Measurements from ENCODE around the gene THBS3.

The THBS3 gene

GRCh38 chr1:155182052-155182550 is 25.6 kb downstream of the THBS3 start:
- no peak overlapping the region for H3K4me3 Mint-ChIP-seq
- DNase-seq (ENCODE audit: low spot score), result no peak
- peaks cover 7% of the 10 kb centered on the region for H3K4me1 Mint-ChIP-seq (ENCODE audit: low read depth)
- peaks cover 31% of the 10 kb centered on the region for H3K36me3 Mint-ChIP-seq (ENCODE audit: low read depth)
- H3K27ac Mint-ChIP-seq, result no peak overlapping the region
- no peaks in the 10 kb centered on the region for H3K27me3 Mint-ChIP-seq (ENCODE audit: low read depth)
- no peaks in the 10 kb centered on the region for H3K9me3 Mint-ChIP-seq

- Mint-ChIP-seq H3K4me3 (no peak overlapping the region), H3K27ac (no peak overlapping the region), H3K4me1 (ENCODE audit: low read depth) (peaks cover 12% of the 10 kb centered on the region), H3K9me3 (no peaks in the 10 kb centered on the region), H3K36me3 (ENCODE audit: low read depth) (peaks cover 36% of the 10 kb centered on the region), H3K27me3 (ENCODE audit: low read depth) (no peaks in the 10 kb centered on the region)
- DNase-seq (ENCODE audit: low spot score), result no peak
Observed at GRCh38 chr1:155181371-155182051, 26.2 kb downstream of the THBS3 start.

GRCh38 chr1:155179112-155180031 is 28.3 kb downstream of the THBS3 start:
- H3K4me3 Mint-ChIP-seq, result no peak overlapping the region
- no peak for DNase-seq (ENCODE audit: low spot score)
- H3K9me3 Mint-ChIP-seq, result no peaks in the 10 kb centered on the region
- H3K27me3 Mint-ChIP-seq (ENCODE audit: low read depth), result no peaks in the 10 kb centered on the region
- H3K36me3 Mint-ChIP-seq (ENCODE audit: low read depth), result peaks cover 37% of the 10 kb centered on the region
- peaks cover 26% of the 10 kb centered on the region for H3K4me1 Mint-ChIP-seq (ENCODE audit: low read depth)
- H3K27ac Mint-ChIP-seq, result peak overlapping the region; percentile 3

DNA sequence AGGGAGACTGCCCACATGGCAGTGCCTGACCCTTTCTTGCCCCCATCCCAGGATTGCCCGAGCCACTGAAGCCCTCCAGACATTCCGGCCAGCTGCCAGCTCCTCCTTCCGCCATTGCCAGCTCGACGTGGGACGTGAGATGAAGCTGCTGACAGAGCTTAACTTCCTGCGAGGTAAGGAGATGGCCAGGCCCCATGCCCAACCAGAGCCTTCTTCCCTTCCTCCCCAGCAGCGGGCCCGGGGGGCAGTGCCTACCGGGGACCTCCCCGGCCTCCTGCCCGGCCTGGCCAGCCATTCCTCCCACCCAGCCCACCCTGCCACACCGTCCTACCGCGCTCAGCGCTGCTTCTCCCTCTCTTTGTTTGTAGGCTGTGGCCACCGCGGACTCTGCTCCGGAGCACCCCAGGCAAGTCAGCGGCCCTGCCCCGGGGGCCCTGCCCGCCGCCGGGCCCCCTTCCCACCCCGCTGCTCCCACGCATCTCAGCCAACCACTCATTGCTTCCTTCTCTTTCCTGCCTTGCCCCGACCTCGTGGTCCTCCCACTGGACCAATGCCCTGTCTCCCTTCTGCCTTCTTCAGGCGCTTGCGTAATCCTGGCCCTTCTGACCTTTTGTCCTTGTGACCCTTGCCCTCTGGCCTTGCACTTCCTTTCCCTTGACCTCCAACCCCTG is 29.1 kb downstream of the THBS3 start:
- H3K4me1 Mint-ChIP-seq (ENCODE audit: low read depth), result peaks cover 31% of the 10 kb centered on the region
- H3K27ac Mint-ChIP-seq, result peak overlapping the region; percentile 3
- DNase-seq (ENCODE audit: low spot score), result no peak
- peaks cover 37% of the 10 kb centered on the region for H3K36me3 Mint-ChIP-seq (ENCODE audit: low read depth)
- H3K27me3 Mint-ChIP-seq (ENCODE audit: low read depth), result no peaks in the 10 kb centered on the region
- H3K4me3 Mint-ChIP-seq, result no peak overlapping the region
- no peaks in the 10 kb centered on the region for H3K9me3 Mint-ChIP-seq

DNA sequence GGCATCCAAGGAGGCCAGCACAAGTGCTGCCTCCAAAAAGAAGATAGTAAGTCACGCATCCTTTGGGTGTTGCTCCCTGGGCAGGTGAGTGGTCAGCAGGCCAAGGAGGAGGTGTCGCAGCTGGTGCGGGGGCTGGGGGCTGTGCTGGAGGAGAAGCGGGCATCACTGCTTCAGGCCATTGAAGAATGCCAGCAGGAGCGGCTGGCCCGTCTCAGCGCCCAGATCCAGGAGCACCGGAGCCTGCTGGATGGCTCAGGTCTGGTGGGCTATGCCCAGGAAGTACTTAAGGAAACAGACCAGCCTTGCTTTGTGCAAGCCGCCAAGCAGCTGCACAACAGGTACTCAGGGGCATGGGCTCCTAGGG is 29.8 kb downstream of the THBS3 start:
- DNase-seq (ENCODE audit: low spot score), result no peak
- Mint-ChIP-seq H3K36me3 (ENCODE audit: low read depth) (peaks cover 39% of the 10 kb centered on the region), H3K9me3 (no peaks in the 10 kb centered on the region), H3K27ac (no peak overlapping the region), H3K27me3 (ENCODE audit: low read depth) (no peaks in the 10 kb centered on the region), H3K4me1 (ENCODE audit: low read depth) (peaks cover 37% of the 10 kb centered on the region), H3K4me3 (no peak overlapping the region)

DNA sequence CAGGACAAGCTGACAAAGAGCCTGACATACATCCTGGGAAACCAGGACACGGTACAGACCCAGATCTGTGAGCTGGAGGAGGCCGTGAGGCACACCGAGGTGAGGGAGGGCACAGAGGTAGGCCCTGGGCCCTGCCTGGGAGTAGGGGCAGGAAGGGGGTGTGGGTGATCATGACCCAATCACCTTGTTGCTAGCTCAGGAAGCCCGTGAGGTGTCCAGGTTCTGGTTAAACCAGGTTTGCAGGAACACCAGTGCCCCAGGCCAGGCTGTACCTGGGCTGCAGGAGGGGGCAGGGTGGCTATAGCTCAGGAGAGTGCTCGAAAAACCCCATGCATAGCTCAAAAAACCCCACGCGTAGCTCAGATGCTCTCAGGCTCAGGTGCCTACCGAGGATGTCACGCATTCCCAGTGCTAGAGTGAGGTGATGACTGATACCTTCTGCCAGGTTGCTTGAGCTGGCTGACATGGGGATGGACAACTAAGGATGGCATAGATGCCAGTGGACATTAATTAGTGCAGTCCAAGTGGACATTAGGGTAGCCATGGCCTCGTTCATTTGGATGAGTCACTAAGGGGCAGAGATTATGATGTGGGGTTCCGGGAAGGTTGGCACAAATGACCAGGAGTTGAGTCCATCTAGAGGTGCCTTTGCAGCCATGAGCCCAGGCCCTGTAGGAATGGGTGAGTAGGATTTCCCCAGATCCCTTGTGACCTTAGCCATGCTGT is 30.3 kb downstream of the THBS3 start:
- no peaks in the 10 kb centered on the region for H3K27me3 Mint-ChIP-seq (ENCODE audit: low read depth)
- peaks cover 39% of the 10 kb centered on the region for H3K4me1 Mint-ChIP-seq (ENCODE audit: low read depth)
- H3K36me3 Mint-ChIP-seq (ENCODE audit: low read depth), result peaks cover 40% of the 10 kb centered on the region
- no peaks in the 10 kb centered on the region for H3K9me3 Mint-ChIP-seq
- no peak for DNase-seq (ENCODE audit: low spot score)
- H3K27ac Mint-ChIP-seq, result no peak overlapping the region
- H3K4me3 Mint-ChIP-seq, result no peak overlapping the region

GRCh38 chr1:155176544-155177071 is 31.1 kb downstream of the THBS3 start:
- H3K27ac Mint-ChIP-seq, result peak overlapping the region; percentile 44
- no peaks in the 10 kb centered on the region for H3K27me3 Mint-ChIP-seq (ENCODE audit: low read depth)
- H3K4me3 Mint-ChIP-seq, result peak overlapping the region; percentile 95
- H3K36me3 Mint-ChIP-seq (ENCODE audit: low read depth), result peaks cover 42% of the 10 kb centered on the region
- no peaks in the 10 kb centered on the region for H3K9me3 Mint-ChIP-seq
- H3K4me1 Mint-ChIP-seq (ENCODE audit: low read depth), result peaks cover 45% of the 10 kb centered on the region
- DNase-seq (ENCODE audit: low spot score), result peak; percentile 74

- peak overlapping the region; percentile 95 for H3K4me3 Mint-ChIP-seq
- H3K4me1 Mint-ChIP-seq (ENCODE audit: low read depth), result peaks cover 47% of the 10 kb centered on the region
- peaks cover 41% of the 10 kb centered on the region for H3K36me3 Mint-ChIP-seq (ENCODE audit: low read depth)
- H3K27me3 Mint-ChIP-seq (ENCODE audit: low read depth), result no peaks in the 10 kb centered on the region
- H3K27ac Mint-ChIP-seq, result peak overlapping the region; percentile 47
- DNase-seq (ENCODE audit: low spot score), result no peak
- H3K9me3 Mint-ChIP-seq, result no peaks in the 10 kb centered on the region
Observed at GRCh38 chr1:155175927-155176371, 31.7 kb downstream of the THBS3 start.

- Mint-ChIP-seq H3K4me3 (peak overlapping the region; percentile 95), H3K9me3 (no peaks in the 10 kb centered on the region), H3K27ac (peak overlapping the region; percentile 80), H3K27me3 (ENCODE audit: low read depth) (no peaks in the 10 kb centered on the region), H3K4me1 (ENCODE audit: low read depth) (peaks cover 48% of the 10 kb centered on the region), H3K36me3 (ENCODE audit: low read depth) (peaks cover 42% of the 10 kb centered on the region)
- no peak for DNase-seq (ENCODE audit: low spot score)
Observed at GRCh38 chr1:155175281-155175926, 32.3 kb downstream of the THBS3 start.

DNA sequence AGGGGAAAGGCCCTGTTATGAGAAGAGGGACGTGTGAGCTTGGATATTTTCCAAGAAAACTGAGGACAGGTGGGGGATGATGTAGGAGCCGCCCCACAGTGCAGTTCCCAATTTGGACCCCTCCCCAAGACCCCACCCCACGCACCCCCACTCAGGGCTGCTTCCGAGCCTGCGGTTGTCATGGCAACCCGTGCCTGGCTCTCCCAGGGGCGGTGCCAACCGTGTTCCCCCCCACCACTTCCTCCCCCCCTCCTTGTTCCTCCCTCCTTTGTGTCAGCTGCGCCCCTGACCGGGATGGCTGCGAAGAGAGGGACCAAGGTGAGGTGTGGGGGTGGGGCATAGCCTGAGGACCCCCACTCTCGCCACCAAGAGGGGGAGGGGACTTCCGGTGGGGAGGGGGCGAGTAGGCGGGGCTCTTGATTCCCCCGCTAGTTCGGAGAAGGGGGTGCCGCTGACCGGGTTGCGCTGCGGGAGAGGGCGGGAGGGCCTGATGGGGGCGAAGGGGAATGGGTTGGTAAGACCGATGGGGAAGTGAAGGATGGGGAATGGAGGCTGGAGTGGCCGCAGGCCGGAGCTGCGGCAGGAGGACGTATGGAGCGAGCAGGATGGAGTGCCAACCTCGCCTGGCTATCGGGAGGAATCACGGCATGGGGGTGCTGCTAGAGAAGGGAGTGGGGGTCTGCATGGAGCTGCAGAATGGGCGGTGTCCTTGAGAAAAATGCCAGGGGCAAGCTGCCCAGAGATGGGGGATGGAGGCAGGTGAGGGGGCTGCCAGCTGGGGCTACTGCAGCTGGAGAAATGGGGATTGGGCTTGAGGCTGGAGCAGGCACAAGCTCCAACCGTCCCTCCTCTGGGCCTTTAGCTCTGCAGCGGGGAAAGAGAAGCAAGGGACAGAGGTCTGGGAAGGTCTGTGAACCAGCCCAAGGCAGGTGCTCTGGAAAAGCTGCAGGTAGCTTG is 33.1 kb downstream of the THBS3 start:
- Mint-ChIP-seq H3K27me3 (ENCODE audit: low read depth) (no peaks in the 10 kb centered on the region), H3K27ac (peak overlapping the region; percentile 98), H3K4me3 (peak overlapping the region; percentile 95), H3K9me3 (no peaks in the 10 kb centered on the region), H3K4me1 (ENCODE audit: low read depth) (peaks cover 49% of the 10 kb centered on the region), H3K36me3 (ENCODE audit: low read depth) (peaks cover 43% of the 10 kb centered on the region)
- DNase-seq (ENCODE audit: low spot score), result no peak

- no peaks in the 10 kb centered on the region for H3K27me3 Mint-ChIP-seq (ENCODE audit: low read depth)
- H3K9me3 Mint-ChIP-seq, result no peaks in the 10 kb centered on the region
- DNase-seq (ENCODE audit: low spot score), result peak; percentile 71
- peaks cover 53% of the 10 kb centered on the region for H3K4me1 Mint-ChIP-seq (ENCODE audit: low read depth)
- peak within 1 kb of the TSS; percentile 98 for H3K27ac Mint-ChIP-seq
- peaks cover 44% of the 10 kb centered on the region for H3K36me3 Mint-ChIP-seq (ENCODE audit: low read depth)
- H3K4me3 Mint-ChIP-seq, result peak within 1 kb of the TSS; percentile 95
Observed at GRCh38 chr1:155173478-155174323, 34.0 kb downstream of the THBS3 start, which contains the start of gene TRIM46. Gene TRIM46, plus strand, starts transcription at chr1:155173849. Its CDS starts 118 bp downstream, at chr1:155173967.
